Non-pigmented ciliary epithelial cell (primary cell): ENCODE results near the gene DBN1.
"Not testable (repeated sequence)": the region's sequence is repeated elsewhere in the genome, so short reads cannot be mapped to it uniquely, and the experiment has no call there.

Experiments used
- DNase-seq: peaks from one replicate; pipeline ENCODE4 v3.0.0-alpha.2; 2010; ENCODE audit warnings: low read depth

Gene DBN1

GRCh38 chr5:177490992-177491391 lies 17.6 kb upstream of the DBN1 start:
- no peak for DNase-seq

- DNase-seq = no peak
Observed at GRCh38 chr5:177490311-177490991, 17.0 kb upstream of the DBN1 start.

GRCh38 chr5:177489119-177489716 lies 15.8 kb upstream of the DBN1 start:
- no peak for DNase-seq

- no peak for DNase-seq
Observed at GRCh38 chr5:177487975-177488374, 14.5 kb upstream of the DBN1 start.

GRCh38 chr5:177487144-177487543 lies 13.7 kb upstream of the DBN1 start:
- DNase-seq = no peak

- DNase-seq = no peak
Observed at GRCh38 chr5:177486256-177486655, 12.8 kb upstream of the DBN1 start.

GRCh38 chr5:177485753-177486152 lies 12.3 kb upstream of the DBN1 start:
- not testable (repeated sequence) for DNase-seq

- DNase-seq = no peak
Observed at GRCh38 chr5:177484902-177485549, 11.6 kb upstream of the DBN1 start.

- DNase-seq = no peak
Observed at GRCh38 chr5:177483994-177484901, 10.8 kb upstream of the DBN1 start.

- DNase-seq = no peak
Observed at GRCh38 chr5:177483042-177483441, 9.6 kb upstream of the DBN1 start.

- no peak for DNase-seq
Observed at GRCh38 chr5:177482359-177482795, 8.9 kb upstream of the DBN1 start.

- no peak for DNase-seq
Observed at GRCh38 chr5:177479774-177480173, 6.3 kb upstream of the DBN1 start.

- DNase-seq = no peak
Observed at GRCh38 chr5:177478711-177479646, 5.5 kb upstream of the DBN1 start.

- no peak for DNase-seq
Observed at GRCh38 chr5:177477701-177478477, 4.5 kb upstream of the DBN1 start.

GRCh38 chr5:177476531-177477233 lies 3.2 kb upstream of the DBN1 start:
- DNase-seq = no peak

- DNase-seq = no peak
Observed at GRCh38 chr5:177475563-177476427, 2.4 kb upstream of the DBN1 start.

GRCh38 chr5:177474846-177475562 lies 1.6 kb upstream of the DBN1 start:
- DNase-seq = no peak

GRCh38 chr5:177474002-177474476 lies 605 bp upstream of the DBN1 start:
- DNase-seq = no peak
